NB4 (cell line): ENCODE measurements around the gene SPACA5.

Experiments
- CTCF ChIP-seq: IDR thresholded peaks from one replicate; pipeline ENCODE4 v1.5.1; 2012; ENCODE audit warnings: low read depth, low read length
- MAX ChIP-seq: IDR thresholded peaks from 2 replicates; pipeline ENCODE4 v1.6.1; 2011; ENCODE audit warnings: low read depth, low read length
- POLR2A ChIP-seq: IDR thresholded peaks from 2 replicates; pipeline ENCODE4 v1.6.1; 2011; ENCODE audit warnings: mild to moderate bottlenecking; ENCODE audit not compliant: insufficient read length; ENCODE audit errors: extremely low read depth

DNA sequence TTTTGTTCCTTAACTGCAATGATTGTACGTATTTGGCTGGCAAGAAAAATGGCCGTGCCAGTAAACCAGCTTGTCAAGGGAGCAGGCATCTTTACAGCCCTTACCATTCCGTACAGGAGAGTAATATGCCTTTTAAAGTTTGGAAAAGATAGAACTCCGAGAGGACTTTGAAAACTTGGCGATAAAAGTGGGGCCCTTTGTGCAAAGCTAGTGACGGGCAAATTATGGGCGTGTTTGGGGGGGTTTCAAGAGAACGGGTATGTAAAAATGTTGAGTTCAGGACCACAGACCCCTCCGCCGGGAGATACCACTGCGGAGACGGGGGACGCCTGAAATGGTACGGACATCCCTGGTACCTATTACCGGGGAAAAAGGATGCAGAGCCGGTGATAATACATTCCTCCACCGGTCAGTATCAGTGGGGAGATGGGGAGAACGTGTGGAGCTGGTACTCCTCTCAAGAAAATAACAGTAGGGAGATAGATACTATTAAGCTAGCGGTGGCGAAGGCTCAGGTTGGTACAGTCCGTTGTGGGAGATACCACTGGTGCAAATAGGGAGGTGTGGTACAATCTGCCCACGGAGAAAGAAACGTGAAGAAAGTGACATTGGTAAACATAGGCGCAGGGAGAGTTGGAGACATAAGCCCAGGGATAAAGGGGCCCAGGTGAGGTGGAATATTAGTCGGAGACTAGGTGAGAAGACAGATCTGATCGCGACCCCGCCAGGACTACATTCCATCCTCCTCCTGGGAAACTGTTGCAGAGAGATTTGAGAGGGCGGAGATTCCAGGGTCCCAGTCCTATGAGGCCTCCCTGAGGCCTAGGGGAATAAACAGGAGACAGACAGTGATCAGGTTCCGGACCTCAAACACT is 14.5 kb downstream of the SPACA5 start:
- TF ChIP-seq CTCF = no peak
- no peak for TF ChIP-seq POLR2A
- no peak for TF ChIP-seq MAX
